8988T (cell line): ENCODE data around the gene GPC6.

Experiments used
- DNase-seq: peaks from one replicate; pipeline ENCODE4 v3.0.0; 2011

The GPC6 gene

GRCh38 chr13:94455414-94455813 lies 1228.8 kb downstream of the GPC6 start:
- DNase-seq: no peak
